ENCODE measurements around the gene AKAP6.

Gene AKAP6

GRCh38 chr14:32667287-32667686 lies 338.2 kb downstream of the AKAP6 start:
- TF ChIP-seq CTCF (IDR thresholded peaks at IDR 0.05; ENCODE audit: low read depth, low read length, poor library complexity, severe bottlenecking) (no peak), EZH2phosphoT487 (IDR thresholded peaks at IDR 0.05; ENCODE audit: borderline replicate concordance, low read length) (no peak)
- no peaks in the 10 kb centered on the region for H3F3A ChIP-seq (ENCODE audit: control insufficient read depth, insufficient read depth)
- H3K4me2 ChIP-seq (ENCODE audit: low read length): no peak overlapping the region
- no peaks in the 10 kb centered on the region for H3K9me3 ChIP-seq (ENCODE audit: control insufficient read depth, insufficient read depth, low read length)
- no peaks in the 10 kb centered on the region for H3K79me2 ChIP-seq (ENCODE audit: control insufficient read depth, low read length)
- H3K9me2 ChIP-seq (replicated peaks; ENCODE audit: control insufficient read depth, low read length): no peaks in the 10 kb centered on the region
- no peaks in the 10 kb centered on the region for H3K27me3 ChIP-seq (ENCODE audit: control insufficient read depth, low read length)
- H3K4me1 ChIP-seq (ENCODE audit: control insufficient read depth, low read length): no peaks in the 10 kb centered on the region
- no peak overlapping the region for H3K4me3 ChIP-seq (ENCODE audit: low read length)
- no peaks in the 10 kb centered on the region for H3K36me3 ChIP-seq (ENCODE audit: control insufficient read depth, low read length)
- H4K20me1 ChIP-seq (ENCODE audit: control insufficient read depth, insufficient read depth, low read depth, low read length): no peaks in the 10 kb centered on the region
- no peak overlapping the region for H3K27ac ChIP-seq (ENCODE audit: low read depth, low read length)

- Histone ChIP-seq H3K36me3 (ENCODE audit: control insufficient read depth, low read length) (no peaks in the 10 kb centered on the region), H3K79me2 (ENCODE audit: control insufficient read depth, low read length) (no peaks in the 10 kb centered on the region), H3F3A (ENCODE audit: control insufficient read depth, insufficient read depth) (no peaks in the 10 kb centered on the region), H4K20me1 (ENCODE audit: control insufficient read depth, insufficient read depth, low read depth, low read length) (no peaks in the 10 kb centered on the region), H3K27me3 (ENCODE audit: control insufficient read depth, low read length) (no peaks in the 10 kb centered on the region), H3K4me2 (ENCODE audit: low read length) (no peak overlapping the region), H3K27ac (ENCODE audit: low read depth, low read length) (no peak overlapping the region), H3K9me3 (ENCODE audit: control insufficient read depth, insufficient read depth, low read length) (no peaks in the 10 kb centered on the region), H3K9me2 (replicated peaks; ENCODE audit: control insufficient read depth, low read length) (no peaks in the 10 kb centered on the region), H3K4me1 (ENCODE audit: control insufficient read depth, low read length) (no peaks in the 10 kb centered on the region), H3K4me3 (ENCODE audit: low read length) (no peak overlapping the region)
- no peak for TF ChIP-seq EZH2phosphoT487 (IDR thresholded peaks at IDR 0.05; ENCODE audit: borderline replicate concordance, low read length)
- TF ChIP-seq CTCF (IDR thresholded peaks at IDR 0.05; ENCODE audit: low read depth, low read length, poor library complexity, severe bottlenecking): no peak
These were observed 338.7 kb downstream of the AKAP6 start for GRCh38 chr14:32667791-32668190.

GRCh38 chr14:32669391-32669790 lies 340.3 kb downstream of the AKAP6 start:
- Histone ChIP-seq H4K20me1 (ENCODE audit: control insufficient read depth, insufficient read depth, low read depth, low read length) (no peaks in the 10 kb centered on the region), H3K4me1 (ENCODE audit: control insufficient read depth, low read length) (no peaks in the 10 kb centered on the region), H3K79me2 (ENCODE audit: control insufficient read depth, low read length) (no peaks in the 10 kb centered on the region), H3K4me3 (ENCODE audit: low read length) (no peak overlapping the region), H3K27me3 (ENCODE audit: control insufficient read depth, low read length) (no peaks in the 10 kb centered on the region), H3K9me2 (replicated peaks; ENCODE audit: control insufficient read depth, low read length) (no peaks in the 10 kb centered on the region), H3K9me3 (ENCODE audit: control insufficient read depth, insufficient read depth, low read length) (no peaks in the 10 kb centered on the region), H3K36me3 (ENCODE audit: control insufficient read depth, low read length) (no peaks in the 10 kb centered on the region), H3K4me2 (ENCODE audit: low read length) (no peak overlapping the region), H3F3A (ENCODE audit: control insufficient read depth, insufficient read depth) (no peaks in the 10 kb centered on the region), H3K27ac (ENCODE audit: low read depth, low read length) (no peak overlapping the region)
- TF ChIP-seq EZH2phosphoT487 (IDR thresholded peaks at IDR 0.05; ENCODE audit: borderline replicate concordance, low read length): no peak
- no peak for TF ChIP-seq CTCF (IDR thresholded peaks at IDR 0.05; ENCODE audit: low read depth, low read length, poor library complexity, severe bottlenecking)

- no peaks in the 10 kb centered on the region for H3K79me2 ChIP-seq (ENCODE audit: control insufficient read depth, low read length)
- H3K9me2 ChIP-seq (replicated peaks; ENCODE audit: control insufficient read depth, low read length): no peaks in the 10 kb centered on the region
- H3K9me3 ChIP-seq (ENCODE audit: control insufficient read depth, insufficient read depth, low read length): no peaks in the 10 kb centered on the region
- no peak overlapping the region for H3K4me3 ChIP-seq (ENCODE audit: low read length)
- H3F3A ChIP-seq (ENCODE audit: control insufficient read depth, insufficient read depth): no peaks in the 10 kb centered on the region
- H3K36me3 ChIP-seq (ENCODE audit: control insufficient read depth, low read length): no peaks in the 10 kb centered on the region
- H3K27me3 ChIP-seq (ENCODE audit: control insufficient read depth, low read length): no peaks in the 10 kb centered on the region
- no peaks in the 10 kb centered on the region for H3K4me1 ChIP-seq (ENCODE audit: control insufficient read depth, low read length)
- H3K27ac ChIP-seq (ENCODE audit: low read depth, low read length): no peak overlapping the region
- TF ChIP-seq EZH2phosphoT487 (IDR thresholded peaks at IDR 0.05; ENCODE audit: borderline replicate concordance, low read length): no peak
- TF ChIP-seq CTCF (IDR thresholded peaks at IDR 0.05; ENCODE audit: low read depth, low read length, poor library complexity, severe bottlenecking): no peak
- no peaks in the 10 kb centered on the region for H4K20me1 ChIP-seq (ENCODE audit: control insufficient read depth, insufficient read depth, low read depth, low read length)
- no peak overlapping the region for H3K4me2 ChIP-seq (ENCODE audit: low read length)
These were observed 346.3 kb downstream of the AKAP6 start for GRCh38 chr14:32675433-32675832.
